Common myeloid progenitor, CD34-positive (primary cell): Measurements from ENCODE around the gene SPAG6.
"Not testable (repeated sequence)": the region's sequence is repeated elsewhere in the genome, so short reads cannot be mapped to it uniquely, and the experiment has no call there.

Source experiments
- CTCF ChIA-PET: fragments of 350-600 bp; sonication (Branson Sonifier 250); formaldehyde crosslinking; loops from one replicate; lab custom pipeline; 2021; ENCODE audit warnings: antibody characterized with exemption; lab: Charles Lee
- POLR2A ChIA-PET: fragments of 350-600 bp; sonication (Branson Sonifier 250); formaldehyde crosslinking; loops from one replicate; lab custom pipeline; 2021; ENCODE audit warnings: antibody characterized with exemption; lab: Charles Lee
- DNase-seq, 3 donors: peaks; one replicate each; pipeline versions ENCODE4 v3.0.0 to v3.0.0-alpha.2; 2013
- H3K27ac ChIP-seq, 2 experiments: 1 replicate in 1 of 2; 2 replicates in 1 of 2; pipeline ENCODE4 v1.7.0; 2013; ENCODE audit warnings: inconsistent platforms in 2 of 2, low read length in 2 of 2, mild to moderate bottlenecking in 2 of 2, low read depth in 1 of 2, moderate library complexity in 1 of 2; ENCODE audit not compliant: severe bottlenecking in 2 of 2, insufficient read depth in 1 of 2, poor library complexity in 1 of 2
- H3K27me3 ChIP-seq, 5 experiments: replicated peaks in 2 of 5; 1 replicate in 3 of 5; 2 replicates in 2 of 5; pipeline versions ENCODE4 v1.6.1 to v1.7.0; 2013; ENCODE audit warnings: low read length in 4 of 5, mild to moderate bottlenecking in 2 of 5, moderate library complexity in 2 of 5, inconsistent platforms in 1 of 5; ENCODE audit not compliant: insufficient read depth in 5 of 5, control insufficient read depth in 4 of 5
- H3K36me3 ChIP-seq, 4 experiments: 1 replicate in 2 of 4; 2 replicates in 2 of 4; pipeline versions ENCODE4 v1.6.1 to v1.7.0; 2013; ENCODE audit warnings: low read length in 3 of 4, control low read depth in 1 of 4, mild to moderate bottlenecking in 1 of 4; ENCODE audit not compliant: control insufficient read depth in 4 of 4, insufficient read depth in 4 of 4
- H3K4me1 ChIP-seq, 4 experiments: 1 replicate in 3 of 4; 2 replicates in 1 of 4; pipeline versions ENCODE4 v1.6.1 to v1.7.1; 2013; ENCODE audit warnings: low read length in 3 of 4, mild to moderate bottlenecking in 3 of 4, control low read depth in 1 of 4, inconsistent platforms in 1 of 4, moderate library complexity in 1 of 4; ENCODE audit not compliant: control insufficient read depth in 4 of 4, insufficient read depth in 4 of 4; ENCODE audit errors: control extremely low read depth in 1 of 4
- H3K4me3 ChIP-seq, 7 experiments: 1 replicate in 4 of 7; 2 replicates in 3 of 7; pipeline versions ENCODE4 v1.5.1 to v1.7.0; 2013; ENCODE audit warnings: mild to moderate bottlenecking in 7 of 7, low read length in 6 of 7, moderate library complexity in 6 of 7, inconsistent platforms in 2 of 7, low read depth in 2 of 7, control low read depth in 1 of 7; ENCODE audit not compliant: insufficient read depth in 4 of 7, control insufficient read depth in 1 of 7; ENCODE audit errors: extremely low read depth in 1 of 7
- H3K9me3 ChIP-seq, 5 experiments: 1 replicate in 4 of 5; 2 replicates in 1 of 5; pipeline versions ENCODE4 v1.6.1 to v1.7.1; 2013; ENCODE audit warnings: low read length in 4 of 5, mild to moderate bottlenecking in 2 of 5, inconsistent platforms in 1 of 5, low read depth in 1 of 5, moderate library complexity in 1 of 5; ENCODE audit not compliant: control insufficient read depth in 4 of 5, insufficient read depth in 2 of 5; ENCODE audit errors: control extremely low read depth in 1 of 5
- WGBS: methylation state at CpG from one replicate; pipeline ENCODE4 v1.1.5; 2013; ENCODE audit not compliant: insufficient coverage; 5-methylcytosine and 5-hydroxymethylcytosine counted together

SPAG6 gene

GRCh38 chr10:22310012-22310411 lies 35.3 kb upstream of the SPAG6 start:
- POLR2A ChIA-PET, H3K36me3 ChIP-seq, H3K27ac ChIP-seq, H3K27me3 ChIP-seq, DNase-seq, H3K4me3 ChIP-seq, H3K9me3 ChIP-seq: not testable (repeated sequence)
- 100% methylated on average over 5 of the region's 10 CpGs for WGBS
- H3K4me1 ChIP-seq = peaks cover 0 to 24% (median 2%) of the 10 kb centered on the region in 4 experiments
- CTCF ChIA-PET = interaction anchor here (1.2 kb wide), 1 partner anchor 10 kb away, joined by 3 read pairs; no protein-coding TSS in a partner anchor

- H3K27ac ChIP-seq = no peak overlapping the region
- no peak overlapping the region for H3K4me3 ChIP-seq
- CTCF ChIA-PET = no interaction called here
- no peak for DNase-seq
- no peaks in the 10 kb centered on the region for H3K27me3 ChIP-seq
- no peaks in the 10 kb centered on the region for H3K9me3 ChIP-seq
- no peaks in the 10 kb centered on the region for H3K36me3 ChIP-seq
- peaks cover 0 to 31% (median 8%) of the 10 kb centered on the region in 4 experiments for H3K4me1 ChIP-seq
- POLR2A ChIA-PET = no interaction called here
These were observed 34.4 kb upstream of the SPAG6 start for GRCh38 chr10:22310928-22311327.

GRCh38 chr10:22314852-22315251 lies 30.4 kb upstream of the SPAG6 start:
- DNase-seq = peak in 2 of 3 donors; percentile 51 to 59
- Histone ChIP-seq H3K4me3 (peak overlapping the region in 6 of 7 experiments; percentile 88 to 98 (median 92)), H3K36me3 (no peaks in the 10 kb centered on the region), H3K27me3 (no peaks in the 10 kb centered on the region), H3K9me3 (no peaks in the 10 kb centered on the region), H3K27ac (peak overlapping the region in 1 of 2 experiments; percentile 92), H3K4me1 (peaks cover 5 to 64% (median 27%) of the 10 kb centered on the region in 4 experiments)
- ChIA-PET POLR2A (no interaction called here), CTCF (interaction anchor here (0.9 to 2.1 kb wide), 3 partner anchors 9 to 321 kb away, joined by 3 to 7 read pairs (median 6); no protein-coding TSS in a partner anchor)
- WGBS = no CpG with 5 or more reads among the region's 2 CpGs

- ChIA-PET CTCF (interaction anchor here (0.6 to 2.1 kb wide), 5 partner anchors 25 to 322 kb away, joined by 3 to 7 read pairs (median 4); no protein-coding TSS in a partner anchor), POLR2A (interaction anchor here (0.7 to 1.5 kb wide), 6 partner anchors 10 to 331 kb away, joined by 3 to 5 read pairs (median 4); no protein-coding TSS in a partner anchor)
- Histone ChIP-seq H3K27ac (peak overlapping the region; percentile 85 to 92), H3K36me3 (no peaks in the 10 kb centered on the region), H3K9me3 (no peaks in the 10 kb centered on the region), H3K4me3 (peak overlapping the region; percentile 88 to 98 (median 92)), H3K4me1 (peaks cover 5 to 68% (median 31%) of the 10 kb centered on the region in 4 experiments), H3K27me3 (no peaks in the 10 kb centered on the region)
- peak in 2 of 3 donors; percentile 40 to 53 for DNase-seq
- WGBS = 0% methylated on average over 36 of the region's 53 CpGs
These were observed 29.6 kb upstream of the SPAG6 start for GRCh38 chr10:22315455-22316285.

GRCh38 chr10:22316286-22317075 lies 28.8 kb upstream of the SPAG6 start, which contains the start of gene COMMD3:
COMMD3 (plus strand) TSS chr10:22316388; CDS start chr10:22316418, 30 bp downstream.
- no peaks in the 10 kb centered on the region for H3K9me3 ChIP-seq
- POLR2A ChIA-PET = interaction anchor here (0.7 to 1.5 kb wide), 7 partner anchors 9 to 332 kb away, joined by 3 to 5 read pairs (median 4); no protein-coding TSS in a partner anchor
- CTCF ChIA-PET = interaction anchor here (0.6 to 2.1 kb wide), 6 partner anchors 24 to 323 kb away, joined by 3 to 7 read pairs (median 4); partner anchors contain the start of gene SPAG6
- peaks cover 0 to 2% (median 0%) of the 10 kb centered on the region in 5 experiments for H3K27me3 ChIP-seq
- peak within 1 kb of the TSS; percentile 88 to 98 (median 92) for H3K4me3 ChIP-seq
- peak; percentile 84 to 93 (median 91) for DNase-seq
- H3K36me3 ChIP-seq = no peaks in the 10 kb centered on the region
- H3K4me1 ChIP-seq = peaks cover 5 to 65% (median 31%) of the 10 kb centered on the region in 4 experiments
- 0% methylated on average over 58 of the region's 63 CpGs for WGBS
- peak within 1 kb of the TSS; percentile 85 to 92 for H3K27ac ChIP-seq

- peaks cover 6 to 66% (median 31%) of the 10 kb centered on the region in 4 experiments for H3K4me1 ChIP-seq
- H3K27me3 ChIP-seq = peaks cover 0 to 3% (median 1%) of the 10 kb centered on the region in 5 experiments
- peak overlapping the region in 6 of 7 experiments; percentile 88 to 98 (median 92) for H3K4me3 ChIP-seq
- no CpG with 5 or more reads among the region's 9 CpGs for WGBS
- ChIA-PET CTCF (interaction anchor here (1.8 to 2.1 kb wide), 3 partner anchors 9 to 324 kb away, joined by 3 to 7 read pairs (median 6); no protein-coding TSS in a partner anchor), POLR2A (interaction anchor here (0.7 to 1.5 kb wide), 4 partner anchors 8 to 88 kb away, joined by 3 to 4 read pairs (median 4); no protein-coding TSS in a partner anchor)
- H3K9me3 ChIP-seq = no peaks in the 10 kb centered on the region
- H3K36me3 ChIP-seq = no peaks in the 10 kb centered on the region
- no peak for DNase-seq
- peak overlapping the region; percentile 85 to 92 for H3K27ac ChIP-seq
These were observed 28.3 kb upstream of the SPAG6 start for GRCh38 chr10:22317076-22317370.
